Effector CD4-positive, alpha-beta T cell (primary cell): ENCODE data around the gene PRDM16.

ENCODE experiments used
- DNase-seq: peaks from one replicate; pipeline ENCODE4 v3.0.0-alpha.2; 2020

PRDM16 gene

GRCh38 chr1:3330771-3331245 lies 261.8 kb downstream of the PRDM16 start:
- DNase-seq, result no peak

GRCh38 chr1:3331564-3331963 lies 262.6 kb downstream of the PRDM16 start:
- no peak for DNase-seq

GRCh38 chr1:3332043-3332442 lies 263.0 kb downstream of the PRDM16 start:
- DNase-seq, result no peak

- no peak for DNase-seq
Observed at GRCh38 chr1:3332662-3333061, 263.7 kb downstream of the PRDM16 start.

- no peak for DNase-seq
Observed at GRCh38 chr1:3333903-3334302, 264.9 kb downstream of the PRDM16 start.

- no peak for DNase-seq
Observed at GRCh38 chr1:3334366-3334765, 265.4 kb downstream of the PRDM16 start.

DNA sequence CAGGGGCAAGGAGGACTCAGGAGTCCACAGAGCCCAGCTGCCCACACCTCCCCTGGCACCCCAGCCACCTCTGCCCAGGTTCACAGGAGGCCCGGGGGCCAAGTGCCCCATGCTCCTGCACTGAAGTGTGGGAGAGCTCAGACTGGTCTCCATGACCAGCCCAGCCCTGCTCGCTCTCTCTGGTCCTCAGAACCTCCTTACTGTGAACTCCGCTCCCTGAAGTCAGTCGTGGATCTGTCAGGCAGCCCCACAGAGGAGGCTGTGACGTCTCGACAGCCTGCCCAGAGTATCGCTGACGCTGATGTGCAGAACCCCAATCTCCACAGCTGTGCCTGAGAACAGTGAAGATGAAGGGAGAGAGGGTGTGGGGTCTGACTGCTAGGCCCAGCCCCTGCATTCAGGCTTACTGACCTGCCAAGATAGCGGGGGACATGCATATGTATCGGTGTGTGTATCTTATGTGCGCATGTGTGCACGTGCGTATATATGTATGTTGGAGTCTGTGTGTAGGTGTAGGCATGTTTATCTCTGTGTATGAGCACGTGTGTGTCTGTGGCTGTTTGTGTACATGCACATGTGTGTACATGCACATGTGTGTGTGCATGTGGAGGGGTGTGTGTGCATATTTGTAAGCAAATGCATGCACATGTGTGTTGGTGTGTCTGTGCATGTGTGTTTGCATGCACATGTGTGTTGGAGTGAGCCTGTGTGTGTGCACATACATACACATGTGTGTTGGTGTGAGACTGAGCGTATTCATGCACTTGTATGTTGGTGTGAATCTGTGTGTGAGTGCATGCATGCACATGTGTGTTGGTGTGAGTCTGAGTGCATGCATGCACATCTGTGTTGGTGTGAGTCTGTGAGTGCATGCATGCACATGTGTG lies 267.0 kb downstream of the PRDM16 start:
- no peak for DNase-seq

DNA sequence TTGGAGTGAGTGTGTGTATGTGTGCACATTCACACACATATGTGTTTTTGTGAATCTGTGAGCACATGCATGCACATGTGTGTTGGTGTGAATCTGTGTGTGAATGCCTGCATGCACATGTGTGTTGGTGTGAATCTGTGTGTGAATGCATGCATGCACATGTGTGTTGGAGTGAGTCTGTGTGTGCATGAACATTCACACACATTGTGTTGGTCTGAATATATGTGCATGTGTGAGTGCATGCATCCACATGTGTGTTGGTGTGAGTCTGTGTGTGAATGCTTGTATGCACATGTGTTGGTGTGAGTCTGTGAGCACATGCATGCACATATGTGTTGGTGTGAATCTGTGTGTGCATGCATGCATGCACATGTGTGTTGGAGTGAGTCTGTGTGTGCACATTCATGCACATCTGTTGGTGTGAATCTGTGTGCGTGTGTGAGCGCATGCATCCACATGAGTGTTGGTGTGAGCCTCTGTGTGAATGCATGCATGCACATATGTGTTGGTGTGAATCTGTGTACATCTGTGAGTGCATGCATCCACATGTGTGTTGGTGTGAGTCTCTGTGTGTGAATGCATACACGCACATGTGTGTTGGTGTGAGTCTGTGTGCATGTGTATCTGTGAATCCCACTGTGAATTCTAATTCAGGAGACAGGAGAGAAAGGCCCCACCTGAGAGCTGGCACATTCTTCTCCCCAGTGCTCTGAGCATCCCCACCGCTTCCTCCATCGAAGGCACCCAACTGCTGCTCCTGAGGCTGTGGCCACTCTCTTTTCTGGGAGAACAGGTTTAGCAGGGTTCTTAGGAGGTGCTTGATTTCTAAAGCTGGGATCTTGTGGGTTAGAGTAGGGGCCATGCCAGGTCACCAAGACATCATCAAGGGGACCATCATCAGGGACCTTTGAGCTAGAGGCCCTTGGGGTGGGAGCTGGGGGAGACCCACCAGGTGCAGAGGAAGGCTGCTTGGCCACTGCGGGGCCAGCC lies 267.9 kb downstream of the PRDM16 start:
- no peak for DNase-seq

- DNase-seq, result no peak
Observed at GRCh38 chr1:3337798-3338724, 269.1 kb downstream of the PRDM16 start.

DNA sequence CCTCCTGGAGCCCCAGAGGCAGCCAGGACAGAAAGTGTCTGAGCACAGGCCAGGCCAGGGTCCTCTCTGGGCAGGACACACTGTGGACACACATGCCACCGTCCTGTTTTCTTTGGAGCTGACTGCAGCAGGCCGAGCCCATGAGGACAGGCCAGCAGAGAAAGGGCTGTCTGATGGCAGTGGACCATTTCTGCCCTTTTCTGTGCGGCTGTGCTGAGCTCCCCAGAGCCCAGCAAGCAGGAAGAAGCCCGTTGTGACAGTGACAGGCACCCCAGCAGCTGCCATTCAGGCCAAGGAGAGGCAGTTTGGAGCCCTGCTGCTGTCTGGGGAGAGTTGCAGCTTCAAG lies 269.7 kb downstream of the PRDM16 start:
- DNase-seq, result no peak

DNA sequence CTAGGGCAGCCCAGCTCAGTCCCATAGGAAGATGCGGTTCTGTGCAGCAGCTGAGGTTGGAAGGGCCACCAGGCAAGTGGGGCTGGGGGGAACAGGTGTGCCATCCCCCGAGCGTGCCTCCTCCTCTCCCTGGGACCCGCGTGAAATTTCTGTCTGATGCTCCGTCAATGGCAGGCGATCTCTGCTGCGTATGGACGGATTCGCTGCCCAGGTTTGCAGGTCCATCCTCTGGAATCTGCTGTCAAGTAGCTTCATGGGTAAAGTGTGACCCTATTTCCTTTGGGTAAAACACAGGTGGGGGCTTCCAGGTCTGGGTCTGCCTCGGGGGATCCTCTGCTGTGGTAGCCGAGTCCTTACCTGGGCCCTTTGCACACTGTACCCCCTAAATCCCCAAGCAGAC lies 270.9 kb downstream of the PRDM16 start:
- DNase-seq, result no peak

DNA sequence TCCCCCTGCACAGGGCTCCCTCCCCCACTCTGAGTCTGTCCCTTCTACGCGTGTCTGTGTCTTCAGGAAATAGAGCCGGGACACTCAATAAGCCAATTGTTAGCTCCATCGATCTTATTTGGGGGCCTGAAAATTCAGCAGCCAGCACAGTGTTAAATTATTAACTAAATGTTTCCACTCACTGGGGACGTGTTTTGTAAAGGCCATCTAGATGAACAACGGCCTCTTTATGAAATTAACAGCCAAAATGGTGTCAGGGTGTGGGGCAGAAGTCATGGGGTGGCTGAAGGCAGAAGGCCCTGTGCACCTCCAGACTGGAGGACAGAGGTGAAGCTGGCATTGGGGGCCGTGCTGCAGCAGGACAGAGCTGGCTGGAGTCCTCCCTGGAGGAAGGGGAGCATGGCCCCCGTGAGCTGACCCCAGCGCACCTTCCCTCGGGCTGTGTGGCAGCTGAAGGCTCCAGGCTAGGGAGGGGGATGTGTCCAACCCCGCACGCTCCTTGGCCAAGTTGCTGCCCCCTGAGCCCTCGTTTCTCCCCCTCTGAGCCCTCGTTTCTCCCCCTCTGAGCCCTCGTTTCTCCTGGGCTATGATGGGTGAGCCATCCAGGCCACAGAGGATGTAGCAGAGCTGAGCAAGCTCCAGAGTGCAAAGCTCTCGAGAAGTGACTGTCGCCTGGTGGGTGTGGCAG lies 271.7 kb downstream of the PRDM16 start:
- no peak for DNase-seq

GRCh38 chr1:3341236-3341994 lies 272.4 kb downstream of the PRDM16 start:
- no peak for DNase-seq

DNA sequence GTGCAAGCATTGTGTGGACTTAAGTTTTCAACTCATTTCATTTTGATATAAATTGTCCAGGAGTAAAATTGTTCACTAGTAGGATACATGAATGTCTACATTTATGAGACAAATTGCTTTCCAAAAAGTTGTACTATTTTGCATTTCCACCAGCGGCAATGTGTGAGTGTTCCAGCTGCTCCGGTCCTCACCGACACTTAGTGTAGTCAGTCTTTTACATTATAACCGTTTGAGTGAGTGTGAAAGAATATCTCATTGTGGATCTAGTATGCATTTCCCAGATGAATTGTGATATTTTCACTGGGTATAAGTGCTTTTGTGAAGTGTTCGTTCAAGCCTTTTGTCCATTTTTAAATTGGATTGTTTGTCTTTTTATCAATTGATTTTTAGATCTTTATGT lies 274.0 kb downstream of the PRDM16 start:
- DNase-seq, result no peak

GRCh38 chr1:3344395-3344794 lies 275.4 kb downstream of the PRDM16 start:
- no peak for DNase-seq

DNA sequence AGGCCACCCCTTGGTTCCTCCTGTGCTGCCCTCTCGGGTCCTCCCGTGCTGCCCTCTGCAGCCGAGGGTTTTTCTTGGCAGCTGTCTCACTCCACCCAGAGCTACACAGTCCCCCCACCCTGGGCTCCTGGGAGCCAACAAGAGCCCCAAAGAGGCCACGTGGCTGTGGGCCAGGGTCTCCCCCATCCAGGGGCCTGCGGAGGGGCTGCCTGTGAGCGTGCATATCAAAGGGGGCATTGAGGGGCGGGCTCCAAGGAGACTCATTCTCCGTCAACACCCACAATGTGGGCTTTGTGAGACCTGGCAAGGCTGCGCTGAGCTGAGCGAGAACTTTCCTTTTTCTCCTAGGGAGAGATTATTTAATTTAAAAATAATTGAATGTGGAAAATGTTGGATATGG lies 276.8 kb downstream of the PRDM16 start:
- DNase-seq, result no peak

DNA sequence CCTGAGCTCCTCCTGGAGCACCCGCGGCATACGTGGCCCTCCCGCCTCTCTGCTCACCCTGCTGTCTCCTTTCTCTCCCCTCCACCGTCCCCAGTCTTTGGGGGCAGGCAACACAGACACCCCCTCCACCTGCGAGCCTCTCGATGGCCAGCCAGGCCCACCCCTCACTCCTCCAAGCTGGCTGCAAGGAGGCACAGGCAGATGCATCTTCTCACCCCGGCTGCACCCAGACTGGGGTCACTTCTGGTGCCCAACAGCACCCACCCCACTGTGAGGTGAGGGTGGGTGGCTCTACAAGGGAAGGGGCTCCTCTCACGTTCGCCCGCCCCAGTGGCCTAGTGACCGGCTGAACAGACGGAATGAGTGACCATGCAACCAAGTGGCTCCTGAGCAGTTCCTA lies 277.5 kb downstream of the PRDM16 start:
- no peak for DNase-seq

- DNase-seq, result no peak
Observed at GRCh38 chr1:3347257-3348020, 278.4 kb downstream of the PRDM16 start.

DNA sequence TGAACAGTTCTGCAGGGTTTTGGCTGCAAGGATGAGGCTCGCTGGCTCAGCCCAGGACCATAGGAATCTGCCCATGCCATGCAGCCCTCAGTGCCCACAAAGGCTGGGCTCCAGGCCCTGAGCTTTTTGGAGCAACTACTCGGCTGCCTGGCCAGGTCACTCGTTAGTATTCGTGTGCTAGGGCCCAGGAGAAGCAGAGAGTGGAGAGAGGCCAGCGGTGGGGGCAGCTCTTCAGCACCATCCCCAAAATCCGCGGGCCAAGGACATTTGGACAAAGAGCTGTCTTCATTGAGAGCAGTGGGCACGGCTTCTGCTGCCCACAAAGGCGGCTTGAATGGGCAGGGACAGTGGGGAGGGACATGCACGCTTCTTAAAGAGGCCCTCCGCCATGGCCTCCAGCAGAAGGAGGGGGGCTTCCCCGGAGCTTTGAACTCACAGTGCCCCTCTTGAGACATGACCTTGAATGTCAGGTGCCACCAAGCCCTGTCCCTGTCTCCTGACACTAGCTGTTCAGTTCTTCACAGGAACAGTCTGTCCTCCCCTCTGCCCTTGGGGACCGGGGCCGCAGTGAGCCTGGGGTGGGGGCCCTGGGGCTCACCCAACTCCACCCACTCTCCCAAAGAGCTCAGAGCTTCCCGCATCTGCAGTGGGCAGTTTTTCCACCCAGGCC lies 279.3 kb downstream of the PRDM16 start:
- no peak for DNase-seq
